Measurements from ENCODE around the gene RIF1.
"Not testable (repeated sequence)": the region's sequence is repeated elsewhere in the genome, so short reads cannot be mapped to it uniquely, and the experiment has no call there.

RIF1 gene

DNA sequence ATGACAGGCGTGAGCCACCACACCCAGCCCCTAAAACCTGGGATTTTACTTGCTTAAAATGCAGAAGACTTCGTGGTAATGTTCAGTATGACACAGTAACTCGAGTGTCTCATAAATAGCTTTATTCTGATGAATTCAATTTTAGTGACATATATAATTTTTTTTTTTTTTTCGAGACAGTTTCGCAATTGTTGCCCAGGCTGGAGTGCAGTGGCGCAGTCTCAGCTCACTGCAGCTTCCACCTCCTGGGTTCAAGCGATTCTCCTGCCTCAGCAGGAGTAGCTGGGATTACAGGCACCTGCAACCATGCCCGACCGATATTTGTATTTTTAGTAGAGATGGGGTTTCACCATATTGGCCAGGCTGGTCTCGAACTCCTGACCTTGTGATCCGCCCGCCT is 12.0 kb downstream of the RIF1 start:
- H3K4me3 ChIP-seq (ENCODE audit: low read depth, low read length), result not testable (repeated sequence)

- H3K4me3 ChIP-seq (ENCODE audit: low read depth, low read length), result no peak overlapping the region
Measured at GRCh38 chr2:151422917-151423439, 13.3 kb downstream of the RIF1 start.

DNA sequence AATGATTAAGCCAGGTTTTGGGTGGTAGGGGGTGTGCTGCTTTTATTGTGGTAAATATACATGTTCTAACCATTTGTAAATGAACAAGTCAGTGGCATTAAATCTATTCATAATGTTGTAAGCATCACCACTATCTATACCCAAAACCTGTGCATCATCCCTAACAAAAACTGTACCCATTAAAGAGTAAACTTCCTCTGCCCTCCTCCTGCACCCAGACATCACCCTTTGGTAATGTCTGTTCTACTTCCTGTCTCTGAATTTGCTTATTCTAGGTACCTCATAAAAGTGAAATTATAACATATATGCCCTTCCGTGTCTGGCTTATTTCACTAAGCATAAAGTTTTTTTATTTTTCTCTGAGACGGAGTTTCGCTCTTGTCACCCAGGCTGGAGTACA is 14.1 kb downstream of the RIF1 start:
- no peak overlapping the region for H3K4me3 ChIP-seq (ENCODE audit: low read depth, low read length)

GRCh38 chr2:151437630-151438029 is 27.9 kb downstream of the RIF1 start:
- no peak overlapping the region for H3K4me3 ChIP-seq (ENCODE audit: low read depth, low read length)

DNA sequence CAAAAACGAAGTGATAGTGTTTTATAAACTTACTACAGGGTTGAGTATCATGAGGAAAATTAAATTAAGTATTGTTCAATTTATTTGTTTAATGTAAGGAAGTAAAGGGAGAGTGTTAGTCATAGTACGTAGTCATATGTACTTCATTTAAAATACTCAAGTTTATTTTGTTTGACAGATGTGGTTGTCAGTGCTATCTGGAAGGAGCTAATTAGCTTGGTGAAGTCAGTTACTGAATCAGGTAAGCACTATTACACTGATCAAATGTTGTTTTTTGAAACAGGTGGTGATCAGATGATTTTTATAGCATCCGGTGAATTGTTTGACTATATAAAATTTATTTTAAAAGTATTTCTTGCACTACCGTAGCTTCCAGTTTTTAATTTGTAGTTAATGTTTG is 28.8 kb downstream of the RIF1 start:
- H3K4me3 ChIP-seq (ENCODE audit: low read depth, low read length), result no peak overlapping the region

GRCh38 chr2:151439127-151439526 is 29.4 kb downstream of the RIF1 start:
- no peak overlapping the region for H3K4me3 ChIP-seq (ENCODE audit: low read depth, low read length)

GRCh38 chr2:151459358-151459757 is 49.7 kb downstream of the RIF1 start:
- no peak overlapping the region for H3K4me3 ChIP-seq (ENCODE audit: low read depth, low read length)

GRCh38 chr2:151465771-151466170 is 56.1 kb downstream of the RIF1 start:
- no peak overlapping the region for H3K4me3 ChIP-seq (ENCODE audit: low read depth, low read length)

DNA sequence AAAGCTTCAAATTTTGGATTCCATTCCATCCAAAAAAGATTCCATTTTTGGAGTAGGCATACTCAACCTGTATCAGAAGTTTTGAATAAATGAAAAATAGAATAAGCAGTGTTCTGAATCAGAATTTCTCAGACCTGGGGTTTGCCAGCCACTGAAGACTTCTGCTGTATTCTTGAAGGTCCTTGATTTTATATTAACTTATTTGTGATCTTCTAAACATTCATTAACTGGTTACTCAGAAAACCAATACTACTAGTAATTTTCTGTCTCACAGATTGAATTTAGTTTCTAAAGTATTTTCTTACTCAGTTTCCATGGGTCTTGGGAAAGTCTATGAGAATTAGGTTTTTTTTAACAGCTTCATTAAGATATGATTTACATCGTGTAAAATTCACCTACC is 60.9 kb downstream of the RIF1 start:
- H3K4me3 ChIP-seq (ENCODE audit: low read depth, low read length), result no peak overlapping the region

GRCh38 chr2:151472966-151473365 is 63.3 kb downstream of the RIF1 start:
- no peak overlapping the region for H3K4me3 ChIP-seq (ENCODE audit: low read depth, low read length)

- H3K4me3 ChIP-seq (ENCODE audit: low read depth, low read length), result no peak overlapping the region
Measured at GRCh38 chr2:151475071-151475470, 65.4 kb downstream of the RIF1 start.

GRCh38 chr2:151476287-151476686 is 66.6 kb downstream of the RIF1 start:
- H3K4me3 ChIP-seq (ENCODE audit: low read depth, low read length), result no peak overlapping the region

DNA sequence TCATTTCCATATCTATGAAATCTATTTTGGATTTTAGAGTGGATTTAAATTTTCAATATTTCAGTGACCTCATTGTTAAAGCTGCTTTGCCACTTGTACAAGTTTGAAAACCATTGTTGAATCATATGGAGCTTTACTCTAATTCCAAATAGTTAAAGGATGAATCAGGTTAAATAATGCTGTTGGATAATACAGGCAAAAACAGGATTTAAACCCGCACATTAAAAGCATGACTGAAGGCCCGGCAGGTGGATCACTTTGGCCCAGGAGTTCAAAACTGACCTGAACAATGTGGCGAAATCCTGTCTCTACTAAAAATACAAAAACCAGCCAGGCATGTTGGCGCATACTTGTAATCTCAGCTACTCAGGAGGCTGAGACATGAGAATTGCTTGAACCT is 68.3 kb downstream of the RIF1 start:
- no peak overlapping the region for H3K4me3 ChIP-seq (ENCODE audit: low read depth, low read length)

GRCh38 chr2:151481744-151482143 is 72.0 kb downstream of the RIF1 start:
- H3K4me3 ChIP-seq (ENCODE audit: low read depth, low read length), result no peak overlapping the region

DNA sequence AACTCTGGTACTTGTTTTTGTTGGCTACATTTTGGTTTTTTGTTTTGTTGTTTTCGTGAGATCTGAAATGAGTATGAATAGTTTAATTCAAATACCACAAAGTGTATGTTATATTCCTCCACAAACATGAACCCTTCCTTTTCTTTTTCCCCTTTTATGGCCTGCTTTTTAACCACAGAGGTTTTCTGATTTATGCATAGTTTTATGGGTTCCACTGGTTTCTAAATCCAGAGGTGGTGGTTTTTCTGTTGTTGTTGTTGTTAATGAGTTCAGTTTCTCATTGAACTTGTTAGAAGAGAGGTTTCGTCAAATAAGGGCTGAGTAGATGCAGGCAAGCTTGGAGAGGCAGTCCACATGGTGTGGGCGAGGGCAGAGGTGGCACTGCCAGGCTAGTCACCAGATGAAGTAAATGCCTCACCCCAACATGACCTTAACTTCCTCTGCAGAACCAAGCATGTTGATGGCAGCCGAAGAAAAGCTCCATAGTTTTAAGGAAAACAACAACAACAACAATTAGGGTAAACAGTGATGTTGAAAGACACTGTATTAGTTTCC is 72.5 kb downstream of the RIF1 start:
- H3K4me3 ChIP-seq (ENCODE audit: low read depth, low read length), result no peak overlapping the region

DNA sequence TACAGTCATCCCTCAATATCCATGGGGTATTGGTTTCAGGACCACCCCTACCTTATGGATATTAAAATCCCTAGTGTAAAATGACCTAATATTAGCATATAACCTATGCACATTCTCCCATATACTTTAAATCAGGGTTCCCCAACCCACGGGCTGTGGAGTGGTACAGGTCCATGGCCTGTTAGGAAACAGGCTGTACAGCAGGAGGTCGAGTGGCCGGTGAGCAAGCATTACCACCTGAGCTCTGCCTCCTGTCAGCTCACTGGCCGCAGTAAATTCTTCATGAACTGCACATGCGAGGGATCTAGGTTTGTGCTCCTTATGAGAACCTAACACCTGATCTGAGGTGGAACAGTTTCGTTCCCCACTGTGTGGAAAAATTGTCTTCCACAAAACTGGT is 73.8 kb downstream of the RIF1 start:
- no peak overlapping the region for H3K4me3 ChIP-seq (ENCODE audit: low read depth, low read length)

GRCh38 chr2:151484100-151484499 is 74.4 kb downstream of the RIF1 start:
- no peak overlapping the region for H3K4me3 ChIP-seq (ENCODE audit: low read depth, low read length)

- no peak overlapping the region for H3K4me3 ChIP-seq (ENCODE audit: low read depth, low read length)
Measured at GRCh38 chr2:151486053-151486452, 76.4 kb downstream of the RIF1 start.

DNA sequence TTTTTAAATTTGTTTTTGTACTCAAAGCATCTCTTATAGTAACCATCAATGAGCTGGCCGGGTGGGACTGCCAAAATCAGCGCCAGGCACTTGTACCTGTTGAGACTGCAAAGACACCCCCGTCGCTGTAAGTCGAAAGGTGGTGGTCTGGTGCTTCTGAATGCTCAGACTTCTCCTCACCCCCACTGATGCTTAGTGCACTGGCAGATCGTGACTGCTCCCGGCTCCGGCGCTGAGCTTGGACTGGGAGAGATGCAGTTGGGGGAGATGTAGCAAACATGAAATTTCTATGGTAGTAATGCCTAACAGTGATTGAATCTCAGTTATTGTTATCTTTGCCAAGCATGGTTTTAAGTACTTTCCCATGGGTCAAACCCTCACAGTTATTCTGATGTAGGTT is 80.6 kb downstream of the RIF1 start:
- no peak overlapping the region for H3K4me3 ChIP-seq (ENCODE audit: low read depth, low read length)

- no peak overlapping the region for H3K4me3 ChIP-seq (ENCODE audit: low read depth, low read length)
Measured at GRCh38 chr2:151491496-151491895, 81.8 kb downstream of the RIF1 start.

DNA sequence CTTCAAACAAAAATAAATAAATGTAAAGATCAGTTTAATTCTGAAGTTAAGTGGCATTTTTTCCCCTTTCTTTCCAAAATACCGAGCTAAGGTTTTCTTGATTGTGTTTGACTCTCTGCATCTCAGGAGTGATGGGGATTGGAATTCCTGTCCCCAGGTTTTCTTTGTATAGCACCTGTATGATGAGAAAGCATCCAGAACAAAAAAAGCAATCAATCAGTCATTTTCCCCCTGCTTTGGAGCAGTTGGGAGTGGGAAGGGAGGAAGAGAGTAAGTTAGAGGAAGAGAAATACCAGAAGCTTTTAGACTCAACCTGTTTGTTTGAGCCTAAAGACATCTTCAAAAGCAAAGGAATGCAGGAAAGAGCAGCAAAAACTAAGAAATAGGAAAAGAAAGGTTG is 88.5 kb downstream of the RIF1 start:
- no peak overlapping the region for H3K4me3 ChIP-seq (ENCODE audit: low read depth, low read length)

DNA sequence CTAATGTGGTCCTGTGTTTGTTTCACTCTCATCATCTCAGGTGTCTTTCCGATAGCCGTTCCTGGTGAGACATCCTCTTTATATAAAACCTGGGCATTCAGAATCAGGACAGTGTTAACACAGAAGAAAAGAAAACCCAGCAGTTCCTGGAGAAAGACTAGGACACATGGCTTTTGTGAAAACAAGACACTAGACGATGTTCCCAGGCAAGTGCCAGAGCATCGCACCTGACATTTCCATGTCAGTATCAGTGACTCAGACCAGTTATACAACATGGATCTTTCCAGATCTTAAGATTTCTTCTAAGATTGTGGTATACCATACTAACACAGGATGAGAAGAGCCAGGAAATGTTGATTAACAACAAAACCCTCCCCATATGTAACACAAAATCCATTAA is 96.5 kb downstream of the RIF1 start:
- no peak overlapping the region for H3K4me3 ChIP-seq (ENCODE audit: low read depth, low read length)

DNA sequence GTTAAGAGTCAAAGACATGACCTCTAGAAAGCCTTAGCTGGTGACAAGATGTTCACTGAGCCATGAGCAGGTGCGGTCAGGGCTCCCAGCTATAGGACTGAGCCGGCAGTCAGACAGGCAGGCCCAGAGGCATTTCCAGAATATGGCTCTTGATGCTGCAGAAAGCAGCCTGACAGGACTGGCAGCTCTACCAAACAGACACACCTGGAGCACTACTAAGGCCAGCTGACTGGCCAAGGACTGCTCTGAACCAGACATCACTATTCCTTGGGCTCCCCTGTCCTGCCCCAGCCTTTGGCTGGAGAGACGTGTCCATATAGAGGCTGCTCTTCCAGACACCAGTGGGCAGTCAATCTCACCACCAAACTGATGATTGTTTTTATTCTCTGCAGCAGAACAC is 98.8 kb downstream of the RIF1 start:
- H3K4me3 ChIP-seq (ENCODE audit: low read depth, low read length), result no peak overlapping the region

Measured in iPS-11a (cell line).